ENCODE results near the gene FAM151A.
A peak's percentile ranks its signal among the peaks of the same experiment; 100 is the strongest.

The FAM151A gene

DNA sequence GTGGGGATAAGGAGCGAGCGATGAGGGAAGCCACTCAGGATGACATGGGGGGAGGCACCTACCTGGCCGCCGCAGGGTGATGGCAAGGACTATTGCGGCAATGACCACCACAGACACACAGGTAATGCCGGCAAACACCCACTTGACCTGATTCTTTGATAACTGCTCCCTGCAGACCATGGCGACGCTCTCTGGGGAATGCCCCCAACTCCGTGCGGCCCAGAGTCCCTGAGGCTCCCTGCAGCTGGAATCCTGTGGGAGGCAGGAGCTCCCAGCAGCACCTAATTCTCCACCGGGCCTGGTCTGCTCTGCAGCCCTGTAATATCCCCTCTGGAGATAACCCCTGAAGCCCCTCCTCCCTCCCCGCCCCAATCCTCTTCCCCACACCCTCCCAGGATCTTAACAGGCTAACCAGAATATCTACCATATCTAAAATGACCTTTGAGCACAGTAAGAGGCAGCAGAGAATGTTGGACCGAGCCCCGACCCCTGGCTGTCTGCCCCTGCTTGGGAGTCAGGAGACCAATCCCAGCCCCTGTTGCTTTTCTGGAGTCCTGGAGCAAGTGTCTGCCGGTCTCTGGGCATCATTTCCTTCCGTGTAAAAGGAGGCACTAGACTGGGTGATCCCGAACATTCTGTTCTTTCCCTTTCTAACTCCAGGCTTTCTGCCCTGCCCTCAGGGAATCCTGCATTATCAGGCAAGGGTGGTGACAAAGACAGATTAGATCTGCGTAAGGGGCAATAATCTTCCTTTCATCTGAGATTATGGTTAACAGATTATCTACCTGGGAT, at the start of gene FAM151A:
Gene FAM151A (minus strand): TSS at position 310 of the 792 bp plus-strand sequence. CDS start 130 bp downstream, at position 180.
- DNase-seq = no peak

DNA sequence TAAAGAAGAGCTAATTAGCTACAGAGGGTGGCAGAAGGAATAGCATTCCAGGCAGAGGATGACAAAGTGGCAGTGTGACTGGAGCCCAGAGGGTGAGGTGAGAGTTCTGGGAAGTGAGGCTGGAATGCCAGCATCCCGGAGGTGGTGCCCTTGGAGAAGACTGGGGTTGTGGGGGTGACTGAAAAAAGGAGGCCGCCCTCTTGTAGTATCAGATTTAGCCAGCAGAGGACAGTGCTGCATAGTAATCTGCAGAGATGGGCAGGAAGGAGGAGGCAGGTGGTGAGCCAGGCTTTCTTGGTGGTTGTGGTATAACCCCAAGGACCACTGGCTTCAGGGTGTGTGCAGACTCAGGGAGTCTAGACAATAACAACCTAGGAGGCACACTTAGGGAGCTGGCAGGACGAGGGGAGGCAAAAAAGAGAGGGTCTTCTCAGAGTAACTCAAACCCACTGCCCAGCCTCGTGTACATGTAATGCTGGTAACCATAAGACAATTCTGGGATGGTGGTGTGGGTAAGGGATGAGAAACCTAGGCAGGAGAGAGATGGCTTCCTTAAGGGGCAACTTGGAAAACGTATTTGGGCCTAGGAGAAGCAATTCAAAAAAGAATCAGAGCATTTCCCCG, 48.8 kb upstream of the FAM151A start:
- peak; percentile 46 to 77 (median 55) for DNase-seq

DNA sequence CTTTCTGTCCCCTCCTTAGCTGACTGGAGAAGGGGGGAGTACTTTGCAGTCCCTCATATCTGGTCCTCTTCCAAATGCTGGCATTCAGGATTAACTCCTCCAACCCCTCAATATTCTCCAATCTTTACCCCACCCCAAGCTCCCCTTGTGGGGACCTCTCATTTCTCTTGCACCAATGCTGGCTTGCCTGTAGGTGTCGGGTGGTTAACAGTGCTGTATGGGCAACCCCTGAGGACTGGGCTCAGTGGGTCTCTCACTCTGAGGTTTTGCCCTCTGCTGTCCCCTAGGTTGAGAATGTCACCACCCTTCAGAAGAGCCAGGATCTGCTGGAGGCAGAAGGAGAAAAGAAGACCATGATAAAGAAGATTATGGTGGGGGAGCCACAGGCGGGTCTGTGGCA, 45.2 kb upstream of the FAM151A start:
- no peak for DNase-seq

GRCh38 chr1:54667797-54668196, 44.5 kb upstream of the FAM151A start:
- no peak for DNase-seq

GRCh38 chr1:54666333-54666732, 43.0 kb upstream of the FAM151A start:
- DNase-seq = no peak

- DNase-seq = no peak
Observed at GRCh38 chr1:54665852-54666251, 42.5 kb upstream of the FAM151A start.

DNA sequence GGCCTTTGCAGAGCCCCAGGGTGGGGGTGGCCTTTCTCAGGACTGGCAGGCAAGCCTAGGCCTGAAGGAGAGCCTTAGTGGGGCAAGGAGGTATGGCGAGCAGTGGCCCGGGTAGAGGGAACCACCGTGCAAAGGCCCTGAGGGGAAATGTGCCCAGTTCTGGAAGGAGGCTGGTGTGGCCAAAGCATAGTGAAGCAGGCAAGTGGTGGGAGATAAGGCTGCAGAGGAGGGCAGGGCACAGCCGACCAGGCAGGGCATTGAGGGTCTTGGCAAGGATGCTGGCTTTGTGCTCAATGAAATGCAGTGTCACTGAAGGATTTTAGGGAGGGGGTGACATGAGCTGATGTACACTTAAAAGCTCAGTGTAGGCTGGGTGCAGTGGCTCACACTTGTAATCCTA, 41.0 kb upstream of the FAM151A start:
- no peak for DNase-seq

DNA sequence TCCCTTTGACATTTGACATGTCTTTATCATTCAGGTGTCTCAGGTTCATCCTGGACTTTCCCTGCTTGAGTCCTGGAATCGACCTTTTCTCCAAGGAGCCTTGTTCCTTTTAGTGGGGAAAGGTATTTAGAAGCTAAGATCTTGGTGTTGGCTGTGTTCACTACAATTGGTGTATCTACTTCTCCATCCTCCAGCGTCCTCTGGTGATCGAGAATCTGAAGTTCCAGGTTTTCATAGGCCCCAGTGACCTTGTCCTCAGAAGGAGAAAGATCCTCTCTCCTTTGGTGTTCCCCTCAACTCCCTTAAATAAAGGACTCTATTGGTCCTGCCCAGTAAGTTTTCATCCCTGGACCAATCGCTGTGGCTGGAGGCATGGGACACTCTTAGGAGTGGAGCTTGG, 40.4 kb upstream of the FAM151A start:
- DNase-seq = no peak

GRCh38 chr1:54658164-54658913, 35.0 kb upstream of the FAM151A start:
- DNase-seq = no peak

- no peak for DNase-seq
Observed at GRCh38 chr1:54653036-54653435, 29.7 kb upstream of the FAM151A start.

DNA sequence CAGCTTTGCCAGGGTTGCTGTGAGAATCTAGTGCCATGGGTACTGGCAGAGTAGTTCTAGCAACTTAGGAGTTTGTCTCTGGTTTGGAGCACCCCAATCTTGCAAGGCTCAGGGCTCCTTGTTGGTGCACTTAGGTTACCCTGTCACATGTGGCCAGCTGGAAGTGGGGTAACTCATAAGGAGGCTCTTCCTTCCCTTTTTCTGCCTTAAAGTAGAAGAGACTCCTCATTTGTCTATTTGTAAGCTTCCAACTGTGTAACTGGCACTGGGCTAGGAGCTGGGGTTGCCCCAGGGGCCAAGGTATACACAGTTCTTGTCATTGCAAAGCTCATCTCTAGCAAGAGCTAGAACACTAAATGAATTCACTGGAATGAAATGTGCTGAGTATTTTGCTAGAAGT, 28.8 kb upstream of the FAM151A start:
- DNase-seq = no peak

DNA sequence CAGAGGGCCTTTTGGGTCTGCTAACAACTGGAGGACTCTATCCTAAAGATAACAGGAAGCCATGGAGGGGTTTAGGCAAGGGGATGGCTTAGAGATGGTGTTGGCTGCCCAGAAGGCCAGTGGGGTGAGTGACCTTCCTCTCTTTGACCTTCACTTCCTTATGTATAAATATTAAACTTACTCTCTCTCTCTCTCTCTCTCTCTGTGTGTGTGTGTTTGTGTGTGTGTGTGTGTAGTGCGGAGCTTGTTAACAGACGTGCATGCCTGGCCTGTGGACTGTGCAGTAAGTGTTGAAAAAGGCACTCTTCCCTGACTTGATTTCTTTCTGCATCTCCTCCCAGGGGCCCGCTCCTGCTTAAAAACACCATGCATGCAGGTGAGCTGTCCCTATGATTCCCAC, 28.3 kb upstream of the FAM151A start:
- no peak for DNase-seq

GRCh38 chr1:54650417-54650816, 27.1 kb upstream of the FAM151A start:
- DNase-seq = no peak

DNA sequence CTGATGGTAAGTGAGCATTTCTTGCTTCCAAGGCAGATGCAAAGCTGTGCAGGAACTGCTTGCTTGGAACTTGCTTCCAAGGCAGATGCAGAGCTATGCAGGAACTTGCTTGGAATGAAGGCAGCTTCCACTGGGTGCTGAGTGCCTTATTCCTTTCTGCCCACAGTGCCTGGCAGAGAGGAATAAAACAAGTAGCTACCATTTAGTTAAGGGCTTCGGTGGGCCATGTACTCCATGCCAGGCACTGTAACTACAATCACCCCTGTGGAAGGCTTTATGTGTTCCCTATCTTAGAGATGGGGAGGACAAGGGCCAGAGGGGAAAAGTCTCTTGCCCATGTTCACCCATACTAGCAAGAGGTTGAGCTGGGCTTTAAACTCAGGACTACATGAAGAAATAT, 26.6 kb upstream of the FAM151A start:
- DNase-seq = no peak

GRCh38 chr1:54649130-54649898, 26.0 kb upstream of the FAM151A start:
- no peak for DNase-seq

DNA sequence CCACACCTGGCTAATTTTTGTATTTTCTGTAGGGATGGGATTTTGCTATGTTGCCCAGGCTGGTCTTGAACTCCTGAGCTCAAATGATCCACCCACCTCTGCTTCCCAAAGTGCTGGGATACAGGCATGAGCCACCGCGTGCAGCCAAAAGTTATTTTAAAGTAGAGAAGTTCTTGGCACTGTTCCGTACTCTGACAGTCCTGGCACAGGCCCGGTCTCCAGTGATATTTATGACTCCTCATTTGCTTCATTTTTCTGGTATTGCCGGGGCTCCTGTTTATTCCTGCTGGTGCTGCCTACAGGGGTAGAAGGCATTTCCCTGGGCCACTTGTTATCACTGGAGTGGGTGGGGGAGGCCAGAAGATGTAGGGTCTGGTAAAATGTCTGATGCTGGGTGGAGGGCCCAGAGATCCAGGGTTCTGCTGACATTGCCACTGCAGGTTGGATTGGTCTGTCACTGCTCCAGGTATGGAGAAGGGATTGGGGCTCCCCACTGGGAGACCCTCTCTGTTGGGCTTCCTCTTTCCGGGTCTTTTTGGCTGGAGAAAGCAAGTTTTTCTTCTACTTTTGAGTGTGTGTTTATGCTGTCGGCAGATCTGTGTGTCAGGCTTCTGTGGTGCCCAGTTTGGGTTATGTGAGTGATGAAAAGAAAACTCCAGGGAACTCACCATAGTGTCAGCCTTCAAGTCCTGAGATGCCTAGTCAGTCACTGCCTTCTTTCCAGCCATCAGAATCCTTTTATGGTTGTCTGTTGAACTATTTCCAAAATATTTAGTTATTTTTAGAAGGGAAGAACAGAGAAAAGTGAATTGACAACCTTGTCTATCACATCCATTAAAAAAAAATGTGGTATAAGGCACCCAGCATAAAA, 22.7 kb upstream of the FAM151A start:
- DNase-seq = no peak

- no peak for DNase-seq
Observed at GRCh38 chr1:54643736-54644135, 20.4 kb upstream of the FAM151A start.

DNA sequence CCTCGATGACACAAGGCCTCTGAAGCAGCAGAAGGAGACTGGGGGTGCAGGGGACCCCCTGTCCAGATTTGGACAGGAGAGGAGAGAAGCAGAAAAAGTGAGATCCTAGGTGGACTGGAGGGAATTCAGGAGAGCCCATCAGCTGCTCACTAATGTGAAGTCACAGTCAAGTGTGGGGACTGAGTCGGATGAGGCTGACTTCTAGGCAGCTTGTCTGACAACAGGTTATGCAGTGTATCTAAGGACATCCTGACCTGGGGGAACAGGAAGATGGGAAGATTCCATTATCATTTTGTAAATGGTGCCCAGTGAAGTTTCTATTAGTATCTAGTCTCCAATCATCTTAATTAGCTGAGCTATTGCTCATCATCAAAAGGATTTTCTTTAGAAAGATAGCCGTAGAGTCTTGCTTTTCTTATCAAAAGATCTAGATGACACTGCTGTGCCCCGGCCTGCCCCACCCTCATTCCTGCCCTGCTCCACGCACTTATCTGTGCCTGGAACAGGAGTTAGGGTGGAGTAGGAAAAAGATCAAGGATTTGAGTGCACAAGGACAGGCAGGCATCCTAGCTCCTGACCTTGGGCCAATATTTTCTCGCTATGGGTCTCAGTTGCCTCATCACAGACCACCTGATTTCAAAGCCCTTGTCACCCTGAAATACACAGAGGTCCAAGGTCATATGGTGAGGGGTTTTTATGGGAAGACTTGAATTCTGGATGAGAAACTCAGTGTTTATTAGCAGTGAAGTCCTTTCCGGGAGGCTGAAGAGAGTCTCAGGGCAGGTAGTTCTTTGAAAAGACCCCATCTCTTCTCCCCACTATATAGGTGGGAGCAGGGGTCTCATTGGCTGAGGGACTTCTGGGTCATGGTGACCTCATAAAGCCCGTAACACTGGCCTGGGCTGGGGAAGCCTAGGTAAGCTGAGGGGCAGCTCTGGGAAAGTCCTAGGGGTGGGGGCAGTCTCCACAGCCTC, 17.8 kb upstream of the FAM151A start, which contains the start of gene MROH7:
Gene MROH7 (plus strand): TSS at position 924 of the 974 bp plus-strand sequence. CDS start 11,141 bp downstream, outside the sequence.
- DNase-seq = no peak

- no peak for DNase-seq
Observed at GRCh38 chr1:54640361-54640760, 17.0 kb upstream of the FAM151A start.
